K562 (cell line): ENCODE results near the gene C10orf53. TPM values are rescaled to one million over a fixed set of nuclear protein-coding genes. Genes with fewer than 3 reads are reported as not detected.

Experiments used
- JUND ChIP-seq, 2 experiments: IDR thresholded peaks; 2 replicates in 1 of 2; 3 replicates in 1 of 2; pipeline ENCODE4 v1.6.1; 2011; ENCODE audit warnings: borderline replicate concordance in 2 of 2, low read depth in 2 of 2, low read length in 2 of 2, improper control_type of control experiment in 1 of 2, missing biosample characterization in 1 of 2, missing genetic modification characterization in 1 of 2, missing genetic modification reagents in 1 of 2
- PRDM10 ChIP-seq: fragments of 450-650 bp; IDR thresholded peaks from 2 replicates; pipeline ENCODE4 v1.6.1; 2018; ENCODE audit not compliant: partially characterized antibody
- SMAD1 ChIP-seq: fragments of 150-350 bp; IDR thresholded peaks from 2 replicates; pipeline ENCODE4 v1.6.1; 2014; ENCODE audit warnings: low read length, low read depth; ENCODE audit not compliant: partially characterized antibody
- TAF1 ChIP-seq: IDR thresholded peaks from 2 replicates; pipeline ENCODE4 v1.6.1; 2011; ENCODE audit warnings: mild to moderate bottlenecking, low read length, moderate library complexity; ENCODE audit not compliant: insufficient read depth, control insufficient read depth, severe bottlenecking; ENCODE audit errors: extremely low read depth
- ZNF253 ChIP-seq: fragments of 250-450 bp; sonication (Bioruptor Pico); conservative IDR thresholded peaks from 2 replicates; pipeline ENCODE4 v1.6.1; 2021; ENCODE audit warnings: mild to moderate bottlenecking
- ZNF277 ChIP-seq: fragments of 250-450 bp; sonication (Bioruptor Pico); IDR thresholded peaks from 2 replicates; pipeline ENCODE4 v1.8.0; 2022; ENCODE audit warnings: inconsistent platforms, mild to moderate bottlenecking, moderate library complexity, borderline replicate concordance
- ZNF449 ChIP-seq: fragments of 250-450 bp; sonication (Bioruptor Pico); IDR thresholded peaks from 2 replicates; pipeline ENCODE4 v1.8.0; 2022; ENCODE audit warnings: moderate library complexity, mild to moderate bottlenecking, inconsistent platforms
- polyA plus RNA-seq, 8 experiments: library from polyadenylated mRNA; depleted of rRNA in 4 of 8; stranded (reverse) in 5 of 8; unstranded in 3 of 8; fragments of >200 nt; fragmentation: Nextera tagmentation in 2 of 8; fragmentation: Illumina TruSeq in 1 of 8; extraction: Ambion mirVana in 2 of 8; extraction: Trizol in 1 of 8; gene quantifications; 2 replicates each; pipeline versions ENCODE4 v1.2.1 to v1.2.3, GENCODE V29; 2011 to 2014; ENCODE audit warnings: inconsistent platforms in 1 of 8, missing spikeins in 1 of 8
- total RNA-seq, 7 experiments: library from RNA; depleted of rRNA in 6 of 7; stranded (reverse); fragments of >200 nt in 6 of 7; fragmentation: Illumina TruSeq in 2 of 7; extraction: Trizol in 2 of 7; gene quantifications; 2 replicates each; pipeline versions ENCODE4 v1.2.1 to v1.2.3, GENCODE V29; 2011 to 2021; ENCODE audit warnings: low replicate concordance in 1 of 7

The C10orf53 gene
- total and polyA plus RNA-seq, 9 of the 15 experiments (the other 6 are each of a cell fraction or from before 2014, with no cell fraction given) = not detected

GRCh38 chr10:49647985-49648795, 31.3 kb upstream of the C10orf53 start (continued):
- TF ChIP-seq TAF1 = no peak
- no peak for TF ChIP-seq ZNF449 (CRISPR knock-in tag)
- TF ChIP-seq ZNF253 (CRISPR knock-in tag) = no peak
- TF ChIP-seq JUND (IDR thresholded peaks at IDR 0.05; ENCODE audit: borderline replicate concordance, low read depth, low read length) = no peak
- no peak for TF ChIP-seq JUND (tag; IDR thresholded peaks at IDR 0.05; ENCODE audit: borderline replicate concordance, low read depth, low read length)
- TF ChIP-seq SMAD1 = no peak
- no peak for TF ChIP-seq ZNF277 (CRISPR knock-in tag)
- no peak for TF ChIP-seq PRDM10
